GM21825 (cell line): ENCODE data around the gene RIMS4.
"Not testable (repeated sequence)": the region's sequence is repeated elsewhere in the genome, so short reads cannot be mapped to it uniquely, and the experiment has no call there.

ENCODE experiments used
- ATAC-seq: cut with Tn5 transposase; IDR thresholded peaks from one replicate; pipeline ENCODE4 v1.9.1; 2021; ENCODE audit warnings: mild to moderate bottlenecking, moderate library complexity; ENCODE audit not compliant: unreplicated experiment

RIMS4 gene

DNA sequence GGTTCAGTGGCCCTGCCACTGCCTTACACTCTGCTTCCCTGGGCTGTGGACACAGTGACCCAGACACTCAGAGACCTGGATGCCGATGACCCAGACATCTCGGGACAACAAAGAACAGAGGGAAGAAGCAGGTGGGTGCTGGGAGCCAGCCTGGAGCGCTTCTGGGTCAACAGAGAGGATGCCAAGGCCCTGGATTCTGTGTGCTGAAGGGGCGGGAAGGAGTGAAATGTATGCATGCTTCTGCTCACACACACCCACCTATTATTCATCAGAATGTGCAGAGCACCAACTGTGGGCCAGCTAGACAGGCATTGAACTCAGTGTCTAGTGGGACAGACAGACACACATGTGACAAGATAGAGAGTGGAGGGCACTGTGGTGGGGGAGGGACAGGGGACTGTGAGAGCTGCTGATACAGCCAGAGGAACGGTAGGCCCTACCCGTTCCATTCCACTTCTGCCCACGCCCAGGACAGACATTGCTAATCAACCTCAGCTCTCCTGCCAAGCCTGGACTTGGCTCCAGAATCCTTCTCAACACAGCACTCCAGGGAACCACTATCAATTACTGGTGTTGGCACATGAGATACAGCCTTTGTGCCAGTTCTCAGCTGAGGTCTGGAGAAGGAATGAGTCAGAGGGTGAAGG, 44.5 kb downstream of the RIMS4 start:
- ATAC-seq: no peak

DNA sequence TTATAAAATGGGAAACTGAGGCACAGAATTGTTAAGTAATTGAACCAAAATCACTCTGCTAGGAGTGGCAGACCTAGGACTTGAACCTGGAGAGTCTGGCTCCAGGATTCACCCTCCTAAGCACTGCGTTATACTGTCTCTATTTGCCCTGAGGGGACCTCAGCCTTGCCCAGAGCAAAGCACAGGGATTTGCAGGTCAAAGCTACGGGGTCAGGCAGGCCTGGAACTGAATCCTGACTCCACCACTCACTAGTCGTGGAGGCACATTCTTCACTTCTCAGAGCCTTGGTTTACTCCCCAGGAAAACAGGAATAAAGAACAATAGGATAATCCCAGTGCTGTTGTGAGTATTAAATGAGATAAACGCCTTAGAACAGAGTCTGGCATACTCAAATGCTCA, 45.3 kb downstream of the RIMS4 start:
- ATAC-seq: no peak

DNA sequence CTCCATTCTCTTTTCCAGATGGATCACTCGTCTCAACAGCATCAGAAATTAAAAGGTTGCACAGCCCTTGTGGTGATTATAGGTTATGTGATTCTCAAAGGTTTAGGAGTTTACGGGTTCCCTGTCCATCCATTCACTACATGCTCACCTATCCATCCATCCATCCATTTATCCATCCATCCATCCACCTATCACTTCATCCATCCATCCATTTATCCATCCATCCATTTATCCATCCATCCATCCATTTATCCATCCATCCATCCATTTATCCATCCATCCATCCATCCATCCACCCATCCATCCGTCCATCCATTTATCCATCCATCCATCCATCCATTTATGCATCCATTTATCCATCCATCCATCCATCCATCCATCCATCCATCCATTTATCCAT, 46.5 kb downstream of the RIMS4 start:
- not testable (repeated sequence) for ATAC-seq

DNA sequence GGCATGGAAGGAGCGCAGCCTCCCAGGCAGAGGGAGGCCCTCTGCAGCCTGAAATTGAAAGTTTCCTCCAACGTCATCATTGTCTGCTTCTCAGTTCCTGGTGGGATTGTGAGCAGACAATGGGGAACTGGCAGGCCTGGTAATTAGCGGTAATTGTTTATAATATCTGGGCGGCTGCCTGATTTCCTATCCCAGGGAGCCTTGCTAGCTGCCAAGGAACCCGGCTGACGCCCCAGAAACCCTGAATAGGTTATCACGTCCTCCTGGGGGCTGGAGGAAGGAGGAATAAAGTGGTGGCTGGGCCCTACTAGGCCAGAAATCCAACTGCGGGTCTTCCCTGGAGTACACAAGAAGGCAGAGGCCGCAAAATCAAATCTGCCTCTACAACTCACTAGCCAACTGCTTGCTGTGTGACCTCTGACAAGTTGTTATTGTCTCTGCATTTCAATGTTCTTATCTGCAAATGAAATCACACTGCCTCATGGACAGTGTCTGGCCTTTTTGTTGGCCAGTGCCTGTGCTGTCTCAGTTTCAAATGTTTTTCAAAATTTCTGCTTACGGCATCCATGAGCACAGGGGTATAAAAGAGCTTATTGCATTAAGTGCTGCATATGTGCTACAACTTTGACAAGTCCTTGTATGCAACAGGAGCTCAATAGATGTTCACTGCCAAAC, 47.7 kb downstream of the RIMS4 start:
- ATAC-seq: no peak

DNA sequence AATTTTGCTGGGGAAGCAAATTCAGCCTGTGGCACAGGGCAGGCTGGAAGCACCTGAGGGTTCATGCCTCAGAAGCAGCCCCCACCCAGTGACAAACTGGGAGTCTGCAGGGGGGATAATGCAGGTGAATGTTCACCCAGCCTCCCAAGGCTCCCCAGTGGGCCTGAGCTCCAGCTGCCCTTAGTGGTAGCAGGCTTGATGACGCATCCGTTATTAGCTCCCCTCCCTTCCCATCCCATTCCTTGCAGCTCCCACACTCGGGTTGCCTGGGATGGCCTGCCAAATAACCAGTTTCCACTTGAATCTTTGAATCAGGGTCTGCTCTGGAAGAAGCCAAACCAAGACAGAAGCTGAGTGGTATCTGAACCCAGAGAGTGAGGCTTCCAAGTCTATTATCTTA, 48.9 kb downstream of the RIMS4 start:
- ATAC-seq: no peak

DNA sequence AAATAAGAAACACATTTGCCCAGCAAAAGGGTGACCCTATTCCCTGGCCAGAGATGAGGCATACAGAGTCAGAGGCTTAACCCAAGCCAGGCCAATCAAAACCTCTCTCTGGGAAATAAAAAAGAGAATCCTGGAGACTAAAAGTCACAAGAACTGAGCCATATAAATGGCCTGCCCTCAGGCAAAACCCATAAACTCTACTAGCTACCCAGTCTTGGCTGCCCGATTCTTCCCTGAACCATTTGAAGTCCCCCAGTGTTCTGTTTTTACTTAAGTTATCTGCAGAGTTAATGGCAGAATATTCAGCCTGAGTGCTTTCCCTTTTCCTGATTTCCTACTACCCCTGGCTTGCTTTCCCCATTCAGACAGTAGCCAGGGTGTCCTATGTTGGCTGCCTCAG, 50.8 kb downstream of the RIMS4 start:
- no peak for ATAC-seq

DNA sequence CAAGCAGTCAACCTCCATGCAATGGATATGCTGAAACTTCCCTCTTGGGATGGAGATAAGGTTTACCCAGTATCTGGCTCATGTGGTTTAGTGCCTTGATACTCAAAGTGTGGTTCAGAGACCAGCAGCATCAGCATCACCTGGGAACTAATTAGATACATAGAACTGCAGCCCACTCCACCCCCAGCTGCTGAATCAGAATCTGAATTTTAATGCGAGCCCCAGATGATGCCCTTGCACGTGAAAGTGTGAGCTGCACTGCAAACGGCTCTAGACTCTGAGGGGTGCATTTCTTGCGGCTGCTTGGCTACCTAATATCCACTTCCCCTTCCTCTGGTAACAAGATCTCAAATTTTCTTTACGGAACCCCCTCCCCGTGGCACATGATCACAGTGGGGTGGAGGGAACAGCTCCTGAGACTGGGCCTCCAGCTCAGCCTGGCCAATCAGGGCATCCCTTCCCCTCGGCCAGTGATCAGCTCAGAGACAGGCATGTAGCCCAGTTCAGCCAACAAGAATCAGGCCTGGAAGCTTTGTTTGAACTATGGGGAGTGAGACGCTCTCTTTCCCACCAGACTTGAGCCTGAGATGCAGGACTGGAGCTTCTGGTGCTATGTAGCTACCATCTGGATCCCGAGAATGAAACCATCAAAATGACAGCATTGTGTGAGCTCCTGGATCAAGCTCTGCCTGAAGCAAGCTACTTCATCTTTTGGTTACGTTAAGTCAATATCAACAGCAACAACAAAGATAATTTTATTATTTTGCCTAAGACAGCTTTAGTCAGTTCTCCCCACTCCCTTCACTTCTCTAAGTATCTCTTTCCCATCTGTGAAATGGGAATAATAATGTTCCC, 51.9 kb downstream of the RIMS4 start:
- no peak for ATAC-seq

DNA sequence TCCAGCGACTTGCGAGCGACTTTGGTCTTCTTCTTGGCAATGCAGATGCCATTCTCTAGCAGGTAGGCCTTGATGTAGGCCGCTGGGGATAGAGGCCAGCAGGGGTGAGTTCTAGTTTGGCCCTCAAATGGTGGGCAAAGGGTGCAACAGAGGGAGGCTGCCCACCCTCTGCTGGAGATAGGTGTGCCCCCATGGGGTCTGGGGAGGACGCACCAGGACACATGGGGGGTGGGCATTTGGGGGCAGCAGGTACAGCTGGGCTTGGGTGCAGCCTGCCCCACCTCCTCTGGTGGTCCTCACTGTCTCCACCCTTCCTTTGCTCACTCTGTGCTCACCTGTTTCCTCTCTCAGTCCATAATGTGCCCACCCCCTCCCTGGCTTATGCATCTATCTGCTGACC, 53.4 kb downstream of the RIMS4 start:
- ATAC-seq: no peak

DNA sequence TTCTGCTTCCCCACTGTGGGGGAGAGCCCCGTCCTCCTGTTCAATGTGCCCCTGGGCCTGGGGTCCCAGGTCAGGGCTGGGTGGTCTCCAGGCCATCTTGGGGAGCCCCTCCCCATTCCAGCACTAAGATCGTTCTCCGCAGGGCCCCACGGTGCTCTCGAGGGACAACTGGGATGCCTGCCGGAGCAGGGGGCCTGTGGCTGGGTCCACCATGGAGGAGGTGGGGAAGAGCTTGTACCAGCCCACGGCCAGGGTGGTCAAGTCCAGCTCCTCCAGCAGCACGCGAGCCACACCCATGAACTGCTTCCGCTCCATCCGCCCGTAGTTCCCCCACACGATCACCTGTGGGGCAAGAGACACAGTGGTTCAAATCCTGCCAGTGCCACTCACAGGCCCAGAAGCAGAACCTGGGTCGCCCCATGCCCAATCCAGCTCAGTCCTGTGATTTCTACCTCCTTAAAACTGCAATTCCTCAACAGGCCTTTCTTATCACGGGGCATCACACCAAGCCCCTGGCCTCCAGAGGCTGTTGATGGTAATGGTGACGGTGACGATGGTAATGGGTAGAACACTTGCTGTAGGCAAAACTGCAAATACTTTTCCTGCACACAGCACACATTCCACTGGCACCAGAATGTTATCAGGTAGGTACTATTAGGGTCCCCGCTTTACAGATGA, 54.2 kb downstream of the RIMS4 start:
- no peak for ATAC-seq

DNA sequence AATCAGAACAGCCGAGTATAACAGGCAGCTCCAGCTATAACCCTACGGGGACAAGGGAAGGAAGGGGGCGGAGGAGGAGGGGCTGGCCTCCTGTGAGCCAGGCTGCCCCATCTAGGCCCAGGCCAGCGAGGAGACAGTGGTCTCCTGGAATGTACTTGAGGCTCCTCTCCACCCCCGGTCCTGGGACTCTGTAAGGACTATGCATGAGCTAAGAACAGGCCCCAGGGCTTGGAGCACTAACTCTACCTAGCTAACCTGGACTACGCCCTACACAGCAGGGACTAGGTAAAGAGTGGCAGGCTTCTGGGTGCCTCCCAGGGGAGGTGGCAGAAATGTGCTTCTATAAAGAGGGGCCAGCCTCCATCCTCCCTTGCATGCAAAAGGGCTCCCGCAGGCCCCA, 55.8 kb downstream of the RIMS4 start:
- no peak for ATAC-seq

DNA sequence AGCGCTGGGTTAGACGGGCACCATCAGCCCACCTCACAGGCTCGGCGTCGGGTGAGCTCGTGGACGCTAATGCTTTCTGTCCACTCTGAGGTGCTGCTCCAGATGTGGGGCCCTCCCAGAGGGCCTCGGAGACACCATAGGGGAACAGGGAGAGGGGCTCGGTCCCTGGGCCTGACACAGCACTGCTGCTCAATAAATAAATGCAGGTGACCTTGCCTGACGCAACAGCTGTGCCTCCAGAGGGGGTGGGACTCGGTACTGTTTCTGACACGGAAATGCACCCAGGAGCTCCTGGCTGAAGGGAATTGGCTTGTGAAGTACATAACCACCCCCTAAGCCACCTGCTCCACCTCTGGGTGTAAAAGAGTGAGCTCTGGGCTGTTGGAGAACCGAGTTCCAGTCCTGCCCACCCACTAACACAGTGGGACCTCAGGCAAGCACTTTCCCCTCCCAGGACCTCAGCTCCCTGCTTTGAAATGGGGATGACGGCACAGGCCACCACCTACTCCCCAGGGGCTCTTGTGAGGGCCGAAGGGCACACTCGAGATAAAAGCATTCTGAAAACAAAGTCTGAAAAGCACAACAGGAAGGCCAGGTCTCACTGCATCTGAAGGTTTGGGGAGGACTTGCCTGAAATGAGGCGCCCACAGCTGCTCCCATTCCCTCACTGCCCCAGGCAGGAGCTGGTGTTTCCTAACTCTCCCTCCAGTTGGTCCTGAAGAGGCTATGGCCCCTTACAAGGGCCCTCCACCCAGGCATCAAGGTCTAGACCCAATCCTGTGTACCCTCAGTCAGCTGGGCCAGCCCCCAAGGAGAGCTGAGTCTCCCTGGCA, 58.0 kb downstream of the RIMS4 start:
- no peak for ATAC-seq

DNA sequence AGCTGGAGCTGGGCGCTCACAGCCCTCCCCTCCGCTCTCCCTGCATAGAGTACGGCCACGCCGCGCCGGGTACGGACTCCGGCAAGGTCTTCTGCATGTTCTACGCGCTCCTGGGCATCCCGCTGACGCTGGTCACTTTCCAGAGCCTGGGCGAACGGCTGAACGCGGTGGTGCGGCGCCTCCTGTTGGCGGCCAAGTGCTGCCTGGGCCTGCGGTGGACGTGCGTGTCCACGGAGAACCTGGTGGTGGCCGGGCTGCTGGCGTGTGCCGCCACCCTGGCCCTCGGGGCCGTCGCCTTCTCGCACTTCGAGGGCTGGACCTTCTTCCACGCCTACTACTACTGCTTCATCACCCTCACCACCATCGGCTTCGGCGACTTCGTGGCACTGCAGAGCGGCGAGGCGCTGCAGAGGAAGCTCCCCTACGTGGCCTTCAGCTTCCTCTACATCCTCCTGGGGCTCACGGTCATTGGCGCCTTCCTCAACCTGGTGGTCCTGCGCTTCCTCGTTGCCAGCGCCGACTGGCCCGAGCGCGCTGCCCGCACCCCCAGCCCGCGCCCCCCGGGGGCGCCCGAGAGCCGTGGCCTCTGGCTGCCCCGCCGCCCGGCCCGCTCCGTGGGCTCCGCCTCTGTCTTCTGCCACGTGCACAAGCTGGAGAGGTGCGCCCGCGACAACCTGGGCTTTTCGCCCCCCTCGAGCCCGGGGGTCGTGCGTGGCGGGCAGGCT, 60.1 kb downstream of the RIMS4 start:
- no peak for ATAC-seq

DNA sequence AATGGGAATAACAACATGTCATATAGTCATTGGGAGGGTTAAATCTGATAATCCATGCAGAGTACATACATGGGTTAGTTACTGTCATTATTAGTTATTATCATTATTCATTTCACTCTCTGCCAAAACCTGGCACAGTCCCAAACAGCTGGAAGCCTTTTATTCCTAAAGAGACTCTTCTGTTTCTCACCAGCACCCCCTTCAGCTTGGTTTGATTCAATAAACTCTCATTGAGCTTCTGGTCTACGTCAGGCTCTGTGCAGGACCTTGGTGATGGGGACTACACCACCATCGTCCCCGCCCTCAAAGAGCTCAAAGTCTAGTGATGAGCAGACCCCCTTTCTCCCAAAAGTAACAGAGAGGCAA, 62.4 kb downstream of the RIMS4 start:
- ATAC-seq: no peak

DNA sequence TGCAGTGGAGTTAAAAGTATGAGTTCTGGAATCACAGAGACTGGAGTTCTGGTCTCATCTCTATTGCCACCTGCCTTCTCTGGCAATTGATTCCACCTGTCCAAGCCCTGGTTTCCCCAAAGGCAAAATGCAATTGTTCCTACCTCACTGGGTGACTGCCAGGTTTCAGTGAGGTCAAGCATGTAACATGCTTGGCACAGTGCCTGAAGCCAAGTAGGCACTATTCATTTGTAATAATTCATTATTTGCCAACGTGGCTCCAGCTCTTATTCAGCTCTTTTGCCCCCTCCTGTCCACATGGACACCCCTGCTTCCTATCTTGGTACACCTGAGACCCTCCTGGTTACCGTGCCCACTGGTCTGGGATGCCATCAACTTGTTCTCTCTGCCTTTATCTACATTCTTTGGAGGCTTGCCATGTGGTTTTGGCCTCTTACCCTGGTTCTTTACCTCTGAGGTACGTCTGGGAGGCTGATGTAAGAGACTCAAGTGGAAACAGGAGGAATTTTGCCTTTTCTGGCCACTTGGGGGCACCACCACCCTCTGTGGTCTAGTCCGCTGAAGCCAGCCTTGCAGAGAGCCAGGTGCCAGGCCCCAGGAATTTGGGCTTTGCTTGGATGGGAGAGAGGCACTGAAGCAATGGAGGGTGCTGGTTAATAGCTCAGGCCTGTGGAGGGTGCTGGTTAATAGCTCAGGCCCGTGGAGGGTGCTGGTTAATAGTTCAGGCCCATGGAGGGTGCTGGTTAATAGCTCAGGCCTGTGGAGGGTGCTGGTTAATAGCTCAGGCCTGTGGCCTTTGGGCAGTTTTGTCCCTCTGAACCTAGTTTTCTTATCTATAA, 63.0 kb downstream of the RIMS4 start:
- ATAC-seq: no peak

DNA sequence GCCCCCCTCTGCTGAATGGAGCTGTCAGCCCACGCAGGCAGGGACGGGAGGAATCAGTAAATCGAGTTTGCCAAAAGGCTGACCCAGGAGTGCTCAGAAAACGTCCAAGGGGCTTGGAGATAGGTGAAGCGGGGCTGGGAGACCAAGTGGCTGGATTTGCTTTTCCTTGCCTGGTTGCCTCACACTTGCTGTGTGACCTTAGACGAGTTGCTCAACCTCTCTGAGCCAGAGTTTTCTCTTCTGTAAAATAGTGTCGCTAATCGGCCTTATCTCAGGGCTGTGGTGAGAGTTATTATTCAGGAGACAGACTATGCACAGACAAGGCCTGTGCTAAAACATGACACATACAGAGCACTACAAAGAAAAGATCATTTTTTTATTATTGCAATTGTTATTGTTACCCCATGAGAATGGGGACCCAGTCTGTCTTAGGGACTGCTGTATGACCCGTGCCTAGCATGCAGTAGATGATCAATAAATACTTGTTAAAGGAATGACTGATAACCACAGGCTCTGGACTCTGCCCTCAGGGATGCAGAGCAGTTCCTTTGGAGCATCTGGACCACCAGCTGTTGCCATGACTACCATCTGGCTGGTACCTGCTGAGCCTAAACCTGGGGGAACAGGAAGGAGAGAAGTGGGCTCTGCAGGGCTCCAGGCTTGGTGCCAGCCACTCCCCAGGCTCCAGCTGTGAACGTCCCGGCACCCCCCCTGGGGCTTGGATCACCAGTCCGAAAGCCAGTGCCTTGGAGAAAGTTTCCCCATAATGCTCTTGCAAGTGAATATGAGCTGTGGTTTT, 63.8 kb downstream of the RIMS4 start:
- no peak for ATAC-seq

DNA sequence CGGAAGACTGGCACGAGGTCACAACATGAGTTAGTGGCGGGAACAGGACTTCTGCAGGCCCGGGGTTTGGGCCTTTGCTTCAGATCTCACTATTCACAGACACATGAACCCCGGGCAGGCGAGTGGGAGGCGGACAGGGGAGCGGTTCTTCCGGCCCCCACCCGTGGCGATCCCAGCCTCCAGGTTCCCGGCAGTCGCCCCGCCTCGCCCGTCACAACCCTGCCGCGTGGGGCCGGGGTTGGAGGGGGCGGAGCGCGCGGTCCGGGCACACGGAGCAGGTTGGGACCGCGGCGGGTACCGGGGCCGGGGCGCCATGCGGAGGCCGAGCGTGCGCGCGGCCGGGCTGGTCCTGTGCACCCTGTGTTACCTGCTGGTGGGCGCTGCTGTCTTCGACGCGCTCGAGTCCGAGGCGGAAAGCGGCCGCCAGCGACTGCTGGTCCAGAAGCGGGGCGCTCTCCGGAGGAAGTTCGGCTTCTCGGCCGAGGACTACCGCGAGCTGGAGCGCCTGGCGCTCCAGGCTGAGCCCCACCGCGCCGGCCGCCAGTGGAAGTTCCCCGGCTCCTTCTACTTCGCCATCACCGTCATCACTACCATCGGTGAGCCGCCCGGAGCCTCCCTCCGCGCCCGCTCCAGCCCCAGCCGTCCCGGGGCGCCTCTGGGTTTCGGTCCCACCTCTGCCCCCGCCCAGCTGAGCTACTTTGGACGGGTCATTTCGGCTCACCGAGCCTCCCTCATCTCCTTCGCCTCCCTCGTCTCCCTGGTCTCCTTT, 64.6 kb downstream of the RIMS4 start, which contains the start of gene KCNK15:
Gene KCNK15 (plus strand): TSS at position 268 of the 769 bp plus-strand sequence. CDS start 46 bp downstream, at position 314.
- ATAC-seq: no peak

DNA sequence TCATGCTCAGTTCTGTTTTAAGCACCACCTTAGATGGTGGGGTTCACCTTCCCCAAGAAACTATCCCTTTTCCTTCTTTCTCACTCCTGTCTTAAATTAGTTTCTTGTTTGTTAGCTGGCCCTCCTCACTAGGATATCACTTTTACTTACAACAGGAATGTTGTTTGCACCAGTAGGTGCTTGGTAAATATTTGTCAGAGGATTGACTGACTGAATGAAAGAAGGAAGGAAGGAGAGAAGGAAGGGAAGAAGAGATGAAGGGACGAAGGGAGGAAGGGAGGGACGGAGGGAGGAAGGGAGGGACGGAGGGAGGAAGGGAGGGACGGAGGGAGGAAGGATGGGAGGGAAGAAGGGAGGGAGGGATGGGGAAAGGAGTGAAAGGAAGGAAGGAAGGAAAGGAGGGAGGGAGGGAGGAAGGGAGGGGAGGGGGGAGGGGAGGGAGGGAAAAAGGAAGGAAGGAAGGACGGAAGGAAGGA, 65.2 kb downstream of the RIMS4 start:
- no peak for ATAC-seq
